ENCODE results near the gene PARP3.
A peak's percentile ranks its signal among the peaks of the same experiment; 100 is the strongest.

The PARP3 gene

GRCh38 chr3:51934139-51934850, 7.9 kb upstream of the PARP3 start:
- no peak for DNase-seq (ENCODE audit: low read depth in 2 of 2)

GRCh38 chr3:51934991-51935885, 6.9 kb upstream of the PARP3 start:
- no peak for DNase-seq (ENCODE audit: low read depth in 2 of 2)

- DNase-seq (ENCODE audit: low read depth in 2 of 2) = no peak
These were observed 6.0 kb upstream of the PARP3 start for GRCh38 chr3:51935886-51936755.

GRCh38 chr3:51937014-51937413, 5.1 kb upstream of the PARP3 start:
- DNase-seq (ENCODE audit: low read depth in 2 of 2) = no peak

GRCh38 chr3:51937611-51938450, 4.3 kb upstream of the PARP3 start:
- DNase-seq (ENCODE audit: low read depth in 2 of 2) = no peak

GRCh38 chr3:51938780-51939425, 3.3 kb upstream of the PARP3 start:
- no peak for DNase-seq (ENCODE audit: low read depth in 2 of 2)

GRCh38 chr3:51940648-51941462, 1.3 kb upstream of the PARP3 start:
- DNase-seq (ENCODE audit: low read depth in 2 of 2) = no peak

GRCh38 chr3:51941463-51941797, 733 bp upstream of the PARP3 start:
- DNase-seq (ENCODE audit: low read depth in 2 of 2) = no peak

GRCh38 chr3:51942603-51943450, 664 bp downstream of the PARP3 start:
- DNase-seq (ENCODE audit: low read depth in 2 of 2) = peak; percentile 39 to 42

GRCh38 chr3:51943451-51944391, 1.6 kb downstream of the PARP3 start:
- DNase-seq (ENCODE audit: low read depth in 2 of 2) = no peak

GRCh38 chr3:51944451-51945021, 2.4 kb downstream of the PARP3 start:
- no peak for DNase-seq (ENCODE audit: low read depth in 2 of 2)

GRCh38 chr3:51945031-51945840, 3.1 kb downstream of the PARP3 start:
- DNase-seq (ENCODE audit: low read depth in 2 of 2) = no peak

- DNase-seq (ENCODE audit: low read depth in 2 of 2) = no peak
These were observed 4.0 kb downstream of the PARP3 start for GRCh38 chr3:51945926-51946705.

GRCh38 chr3:51946796-51947195, 4.6 kb downstream of the PARP3 start:
- DNase-seq (ENCODE audit: low read depth in 2 of 2) = no peak

- no peak for DNase-seq (ENCODE audit: low read depth in 2 of 2)
These were observed 5.2 kb downstream of the PARP3 start for GRCh38 chr3:51947215-51947900.
